PC-9 (cell line): ENCODE measurements around the gene RHD.
A peak's percentile ranks its signal among the peaks of the same experiment; 100 is the strongest.
"Not testable (repeated sequence)": the region's sequence is repeated elsewhere in the genome, so short reads cannot be mapped to it uniquely, and the experiment has no call there.

Experiments
- EZH2 ChIP-seq: fragments of 200-600 bp; sonication (generic); IDR thresholded peaks from 2 replicates; pipeline ENCODE4 v1.8.0; 2017; ENCODE audit warnings: antibody characterized with exemption, low read depth
- TF ChIP-seq, protein P1 (sequence below): fragments of 200-600 bp; sonication (generic); conservative IDR thresholded peaks from 2 replicates; pipeline ENCODE4 v1.6.1; 2017; ENCODE audit warnings: mixed run types, antibody characterized with exemption, mild to moderate bottlenecking, moderate library complexity

DNA sequence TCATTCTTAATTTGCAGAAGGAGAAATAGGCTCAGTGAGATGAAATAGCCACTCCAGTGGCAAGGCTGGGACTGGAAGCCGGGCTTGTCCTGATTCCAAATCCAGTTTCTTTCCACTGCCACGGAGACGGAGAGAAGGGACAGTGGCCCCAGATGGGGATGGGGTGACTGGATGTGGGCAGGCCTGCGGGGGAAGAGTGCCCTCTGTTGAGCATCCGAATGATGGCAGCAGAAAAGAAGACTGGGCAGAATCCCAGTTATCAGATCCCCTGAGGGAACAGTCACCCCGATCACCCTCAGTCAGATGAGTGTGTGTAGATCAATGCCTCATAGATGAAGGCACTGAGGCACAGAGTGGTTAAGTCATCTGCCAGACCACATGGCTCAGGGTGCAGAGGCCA lies 17.7 kb downstream of the RHD start:
- TF ChIP-seq, protein P1, sequence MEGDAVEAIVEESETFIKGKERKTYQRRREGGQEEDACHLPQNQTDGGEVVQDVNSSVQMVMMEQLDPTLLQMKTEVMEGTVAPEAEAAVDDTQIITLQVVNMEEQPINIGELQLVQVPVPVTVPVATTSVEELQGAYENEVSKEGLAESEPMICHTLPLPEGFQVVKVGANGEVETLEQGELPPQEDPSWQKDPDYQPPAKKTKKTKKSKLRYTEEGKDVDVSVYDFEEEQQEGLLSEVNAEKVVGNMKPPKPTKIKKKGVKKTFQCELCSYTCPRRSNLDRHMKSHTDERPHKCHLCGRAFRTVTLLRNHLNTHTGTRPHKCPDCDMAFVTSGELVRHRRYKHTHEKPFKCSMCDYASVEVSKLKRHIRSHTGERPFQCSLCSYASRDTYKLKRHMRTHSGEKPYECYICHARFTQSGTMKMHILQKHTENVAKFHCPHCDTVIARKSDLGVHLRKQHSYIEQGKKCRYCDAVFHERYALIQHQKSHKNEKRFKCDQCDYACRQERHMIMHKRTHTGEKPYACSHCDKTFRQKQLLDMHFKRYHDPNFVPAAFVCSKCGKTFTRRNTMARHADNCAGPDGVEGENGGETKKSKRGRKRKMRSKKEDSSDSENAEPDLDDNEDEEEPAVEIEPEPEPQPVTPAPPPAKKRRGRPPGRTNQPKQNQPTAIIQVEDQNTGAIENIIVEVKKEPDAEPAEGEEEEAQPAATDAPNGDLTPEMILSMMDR: peak; percentile 32; the same call in 1 of the 2 replicates
- TF ChIP-seq EZH2: not testable (repeated sequence)
